RWPE1 (cell line): ENCODE measurements around the gene CRISP2.

Experiments
- CTCF ChIA-PET: fragments of 350-600 bp; sonication (Branson Sonifier 250); formaldehyde crosslinking; extraction: SDS; loops from one replicate; lab custom pipeline; 2021; lab: Yijun Ruan, JAX
- POLR2A ChIA-PET: fragments of 400-600 bp; formaldehyde crosslinking; extraction: SDS; loops from one replicate; lab custom pipeline; 2020; ENCODE audit warnings: antibody characterized with exemption; ENCODE audit not compliant: low non-redundant PET; lab: Yijun Ruan, JAX
- DNase-seq: peaks from one replicate; pipeline ENCODE4 v3.0.0; 2012; ENCODE audit warnings: low spot score
- H3K27ac ChIP-seq: fragments of 450-650 bp; 2 replicates; pipeline ENCODE4 v1.5.1; 2017
- CTCF ChIP-seq: fragments of 450-650 bp; conservative IDR thresholded peaks from 2 replicates; pipeline ENCODE4 v1.5.1; 2017; ENCODE audit warnings: low read depth, mild to moderate bottlenecking

CRISP2 gene

GRCh38 chr6:49692534-49692933 lies 20.8 kb downstream of the CRISP2 start:
- POLR2A ChIA-PET: no interaction called here
- no peak overlapping the region for H3K27ac ChIP-seq
- TF ChIP-seq CTCF: no peak
- DNase-seq: no peak
- CTCF ChIA-PET: no interaction called here

GRCh38 chr6:49676671-49677281 lies 36.6 kb downstream of the CRISP2 start:
- DNase-seq: peak; percentile 22
- ChIA-PET POLR2A (no interaction called here), CTCF (interaction anchor here (0.6 to 1.0 kb wide), 2 partner anchors 8 to 80 kb away, joined by 3 to 5 read pairs; no protein-coding TSS in a partner anchor)
- no peak for TF ChIP-seq CTCF
- no peak overlapping the region for H3K27ac ChIP-seq

GRCh38 chr6:49675816-49676215 lies 37.5 kb downstream of the CRISP2 start:
- TF ChIP-seq CTCF: no peak
- DNase-seq: no peak
- ChIA-PET CTCF (interaction anchor here (0.6 kb wide), 1 partner anchor 81 kb away, joined by 5 read pairs; no protein-coding TSS in a partner anchor), POLR2A (no interaction called here)
- H3K27ac ChIP-seq: no peak overlapping the region

- ChIA-PET POLR2A (no interaction called here), CTCF (interaction anchor here (1.0 kb wide), 1 partner anchor 9 kb away, joined by 3 read pairs; no protein-coding TSS in a partner anchor)
- no peak for DNase-seq
- TF ChIP-seq CTCF: no peak
- no peak overlapping the region for H3K27ac ChIP-seq
These were observed 45.2 kb downstream of the CRISP2 start for GRCh38 chr6:49668083-49668511.

- no peak for DNase-seq
- no peak for TF ChIP-seq CTCF
- ChIA-PET CTCF (interaction anchor here (0.6 kb wide), 1 partner anchor 182 kb away, joined by 3 read pairs; no protein-coding TSS in a partner anchor), POLR2A (no interaction called here)
- H3K27ac ChIP-seq: no peak overlapping the region
These were observed 46.2 kb downstream of the CRISP2 start for GRCh38 chr6:49666930-49667757.

GRCh38 chr6:49666480-49666879 lies 46.9 kb downstream of the CRISP2 start:
- CTCF ChIA-PET: interaction anchor here (0.6 to 0.9 kb wide), 2 partner anchors 43 to 183 kb away, joined by 3 read pairs; no protein-coding TSS in a partner anchor
- H3K27ac ChIP-seq: no peak overlapping the region
- POLR2A ChIA-PET: no interaction called here
- no peak for TF ChIP-seq CTCF
- DNase-seq: no peak
